Duodenal mucosa (tissue), 2 donors: ENCODE measurements around the gene SLC30A3.
A peak's percentile ranks its signal among the peaks of the same experiment; 100 is the strongest.
"Not testable (repeated sequence)": the region's sequence is repeated elsewhere in the genome, so short reads cannot be mapped to it uniquely, and the experiment has no call there.

Experiments used
- H3K27ac ChIP-seq: one replicate; pipeline ENCODE4 v1.7.0; 2013; ENCODE audit warnings: low read depth, low read length
- H3K27me3 ChIP-seq, 2 donors: one replicate each; pipeline ENCODE4 v1.7.0; 2013; ENCODE audit warnings: low read length in 2 of 2, control low read depth in 1 of 2; ENCODE audit not compliant: insufficient read depth in 2 of 2, control insufficient read depth in 1 of 2
- H3K36me3 ChIP-seq, 2 donors: one replicate each; pipeline ENCODE4 v1.7.0; 2013; ENCODE audit warnings: low read length in 2 of 2, control low read depth in 1 of 2; ENCODE audit not compliant: insufficient read depth in 2 of 2, control insufficient read depth in 1 of 2
- H3K4me1 ChIP-seq, 2 donors: one replicate each; pipeline ENCODE4 v1.7.0; 2013; ENCODE audit warnings: low read length in 2 of 2, control low read depth in 1 of 2; ENCODE audit not compliant: insufficient read depth in 2 of 2, control insufficient read depth in 1 of 2
- H3K4me3 ChIP-seq, 2 donors: one replicate each; pipeline ENCODE4 v1.7.0; 2013; ENCODE audit warnings: low read length in 2 of 2, low read depth in 1 of 2
- H3K9ac ChIP-seq, 2 donors: one replicate each; pipeline ENCODE4 v1.7.0; 2013; ENCODE audit warnings: low read length in 2 of 2, low read depth in 1 of 2
- H3K9me3 ChIP-seq, 2 donors: one replicate each; pipeline ENCODE4 v1.7.0; 2013; ENCODE audit warnings: low read length in 2 of 2, control low read depth in 1 of 2; ENCODE audit not compliant: control insufficient read depth in 1 of 2

The SLC30A3 gene

GRCh38 chr2:27304488-27305240 is 41.8 kb upstream of the SLC30A3 start:
- Histone ChIP-seq H3K9ac (no peak overlapping the region), H3K4me3 (no peak overlapping the region), H3K27ac (no peak overlapping the region), H3K4me1 (peaks cover 8 to 26% of the 10 kb centered on the region in 2 donors), H3K27me3 (peaks cover 27 to 35% of the 10 kb centered on the region in 2 donors), H3K9me3 (no peaks in the 10 kb centered on the region), H3K36me3 (peaks cover 0 to 4% of the 10 kb centered on the region in 2 donors)

DNA sequence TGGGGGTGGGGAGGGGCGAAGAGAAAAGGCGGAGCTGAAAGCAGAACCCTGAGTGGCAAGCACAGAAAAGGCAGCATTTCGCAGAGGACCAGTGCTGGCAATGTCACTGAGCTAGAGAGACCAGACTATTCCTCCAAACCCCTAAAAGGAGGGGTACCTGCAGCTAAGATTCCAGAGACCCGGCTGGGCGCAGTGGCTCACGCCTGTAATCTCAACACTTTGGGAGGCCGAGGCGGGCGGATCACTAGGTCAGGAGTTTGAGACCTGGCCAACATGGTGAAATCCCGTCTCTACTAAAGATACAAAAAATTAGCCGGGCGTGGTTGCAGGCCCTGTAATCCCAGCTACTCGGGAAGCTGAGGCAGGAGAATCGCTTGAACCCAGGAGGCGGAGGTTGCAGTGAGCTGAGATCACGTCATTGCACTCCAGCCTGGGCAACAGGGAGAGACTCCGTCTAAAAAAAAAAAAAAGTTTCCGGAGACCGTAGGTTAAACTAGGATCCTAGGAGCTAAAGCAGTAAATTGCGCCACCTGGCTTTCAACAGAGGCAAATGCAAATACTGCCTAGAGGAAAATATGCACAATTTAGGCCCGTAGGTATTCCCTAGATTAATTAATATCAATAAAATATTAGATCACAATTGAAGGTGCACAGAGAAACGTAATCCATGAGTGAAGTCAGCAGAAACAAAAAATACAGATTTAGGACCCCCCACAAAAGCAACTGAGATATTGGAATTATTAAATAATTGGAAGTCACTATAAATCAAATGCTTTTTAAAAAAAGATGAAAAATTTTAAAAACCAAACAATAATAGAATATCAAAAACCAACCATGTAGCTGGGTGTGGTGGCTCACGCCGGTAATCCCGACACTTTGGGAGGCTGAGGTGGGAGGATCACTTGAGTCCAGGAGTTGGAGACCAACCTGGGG is 40.5 kb upstream of the SLC30A3 start:
- no peak overlapping the region for H3K27ac ChIP-seq
- no peaks in the 10 kb centered on the region for H3K36me3 ChIP-seq
- H3K9ac ChIP-seq, result peak overlapping the region in 1 of 2 donors; percentile 22
- H3K4me1 ChIP-seq, result peaks cover 8 to 24% of the 10 kb centered on the region in 2 donors
- H3K9me3 ChIP-seq, result no peaks in the 10 kb centered on the region
- peaks cover 23 to 38% of the 10 kb centered on the region in 2 donors for H3K27me3 ChIP-seq
- H3K4me3 ChIP-seq, result peak overlapping the region; percentile 48

DNA sequence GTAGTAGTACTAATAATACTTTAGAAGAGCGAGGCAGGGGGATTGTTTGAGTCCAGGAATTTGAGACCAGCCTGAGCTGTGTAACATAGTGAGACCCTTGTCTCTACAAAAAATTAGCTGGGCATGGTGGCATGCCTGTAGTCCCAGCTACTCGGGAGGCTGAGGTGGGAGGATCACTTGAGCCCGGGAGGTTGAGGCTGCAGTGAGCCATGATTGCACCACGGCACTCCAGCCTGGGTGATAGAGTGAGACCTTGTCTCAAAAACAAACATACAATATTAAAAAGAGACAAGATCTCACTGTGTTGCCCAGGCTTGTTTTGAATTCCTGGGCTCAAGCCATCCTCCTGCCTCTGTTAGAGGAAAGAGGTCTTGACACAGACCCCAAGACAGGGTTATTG is 37.8 kb upstream of the SLC30A3 start:
- not testable (repeated sequence) for H3K27ac ChIP-seq, H3K9ac ChIP-seq, H3K9me3 ChIP-seq, H3K4me3 ChIP-seq, H3K36me3 ChIP-seq, H3K4me1 ChIP-seq
- peaks cover 2 to 12% of the 10 kb centered on the region in 2 donors for H3K27me3 ChIP-seq

GRCh38 chr2:27298391-27299080 is 35.7 kb upstream of the SLC30A3 start:
- no peaks in the 10 kb centered on the region for H3K9me3 ChIP-seq
- H3K4me3 ChIP-seq, result no peak overlapping the region
- H3K27ac ChIP-seq, result no peak overlapping the region
- H3K9ac ChIP-seq, result no peak overlapping the region
- H3K36me3 ChIP-seq, result no peaks in the 10 kb centered on the region
- H3K27me3 ChIP-seq, result peaks cover 2 to 6% of the 10 kb centered on the region in 2 donors
- H3K4me1 ChIP-seq, result no peaks in the 10 kb centered on the region

GRCh38 chr2:27297195-27297594 is 34.3 kb upstream of the SLC30A3 start:
- Histone ChIP-seq H3K4me3 (no peak overlapping the region), H3K27ac (no peak overlapping the region), H3K4me1 (no peaks in the 10 kb centered on the region), H3K27me3 (peaks cover 2 to 6% of the 10 kb centered on the region in 2 donors), H3K36me3 (no peaks in the 10 kb centered on the region), H3K9me3 (no peaks in the 10 kb centered on the region), H3K9ac (no peak overlapping the region)

DNA sequence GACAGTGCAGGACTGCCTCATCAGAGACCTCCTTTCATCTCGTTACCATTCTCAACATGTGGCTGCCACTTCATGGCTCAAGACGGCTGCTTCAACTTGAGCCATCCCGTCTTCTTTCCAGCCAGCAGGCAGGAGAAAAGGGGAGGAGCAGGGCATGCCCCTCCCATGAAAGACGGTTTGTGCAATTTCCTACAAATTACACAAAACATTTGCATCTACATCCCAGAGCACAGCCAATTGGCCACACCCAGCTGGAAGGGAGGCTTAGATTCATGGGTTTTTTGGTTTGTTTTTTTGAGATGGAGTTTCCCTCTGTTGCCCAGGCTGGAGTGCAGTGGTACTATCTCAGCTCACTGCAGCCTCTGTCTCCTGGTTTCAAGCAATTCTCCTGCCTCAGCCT is 33.6 kb upstream of the SLC30A3 start:
- Histone ChIP-seq H3K36me3 (no peaks in the 10 kb centered on the region), H3K9ac (no peak overlapping the region), H3K27ac (no peak overlapping the region), H3K9me3 (no peaks in the 10 kb centered on the region), H3K4me3 (no peak overlapping the region), H3K27me3 (peaks cover 7 to 11% of the 10 kb centered on the region in 2 donors), H3K4me1 (no peaks in the 10 kb centered on the region)

DNA sequence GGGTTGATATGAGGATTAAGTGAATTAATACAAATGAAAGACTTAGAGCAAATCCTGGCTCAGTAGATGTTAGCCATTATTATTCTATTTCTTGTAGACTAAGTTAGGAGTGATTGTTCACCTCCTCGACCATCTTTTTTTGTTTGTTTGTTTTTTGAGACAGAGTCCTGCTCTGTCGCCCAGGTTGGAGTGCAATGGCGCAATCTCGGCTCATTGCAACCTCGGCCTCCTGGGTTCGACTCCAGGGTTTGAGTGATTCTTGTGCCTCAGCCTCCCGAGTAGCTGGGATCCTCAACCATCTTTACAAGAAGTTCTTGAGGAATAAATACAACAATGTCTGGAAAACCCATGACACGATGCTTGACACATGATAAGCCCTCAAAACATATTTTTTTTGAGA is 32.1 kb upstream of the SLC30A3 start:
- Histone ChIP-seq H3K4me3 (no peak overlapping the region), H3K27me3 (peaks cover 8 to 11% of the 10 kb centered on the region in 2 donors), H3K9me3 (no peaks in the 10 kb centered on the region)

DNA sequence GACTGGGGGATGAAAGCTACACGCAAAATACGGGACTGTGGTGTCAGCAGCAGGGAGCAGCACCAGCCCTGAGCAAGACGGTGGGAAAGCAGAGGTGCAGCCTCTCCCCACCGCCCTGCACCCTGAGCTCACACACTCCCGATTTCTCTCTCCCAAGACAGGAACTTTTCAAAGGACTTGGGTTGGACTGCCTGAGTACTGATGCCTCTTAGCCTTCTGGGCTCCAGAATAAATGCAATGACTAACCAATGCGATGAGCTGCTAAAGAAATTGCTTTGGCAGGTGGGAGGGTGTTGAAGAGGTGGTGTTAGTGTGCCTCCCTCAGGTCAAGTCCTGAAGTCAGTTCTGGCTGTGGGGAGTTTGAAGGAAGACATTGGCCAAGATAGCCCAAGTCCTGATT is 29.0 kb upstream of the SLC30A3 start:
- Histone ChIP-seq H3K27ac (no peak overlapping the region), H3K9me3 (no peaks in the 10 kb centered on the region), H3K4me1 (no peaks in the 10 kb centered on the region), H3K36me3 (no peaks in the 10 kb centered on the region), H3K4me3 (no peak overlapping the region), H3K27me3 (peaks cover 5 to 8% of the 10 kb centered on the region in 2 donors), H3K9ac (no peak overlapping the region)

More for the DNA sequence above, 32.1 kb upstream of the SLC30A3 start:
- Histone ChIP-seq H3K27ac (no peak overlapping the region), H3K9ac (no peak overlapping the region), H3K4me1 (no peaks in the 10 kb centered on the region), H3K36me3 (no peaks in the 10 kb centered on the region)

- Histone ChIP-seq H3K9me3 (no peaks in the 10 kb centered on the region), H3K4me1 (no peaks in the 10 kb centered on the region), H3K4me3 (no peak overlapping the region), H3K27me3 (peaks cover 5 to 6% of the 10 kb centered on the region in 2 donors), H3K27ac (no peak overlapping the region), H3K36me3 (no peaks in the 10 kb centered on the region), H3K9ac (no peak overlapping the region)
Measured at GRCh38 chr2:27290549-27290948, 27.7 kb upstream of the SLC30A3 start.

- no peak overlapping the region for H3K9ac ChIP-seq
- H3K4me1 ChIP-seq, result no peaks in the 10 kb centered on the region
- peaks cover 8 to 16% of the 10 kb centered on the region in 2 donors for H3K27me3 ChIP-seq
- H3K27ac ChIP-seq, result no peak overlapping the region
- no peak overlapping the region for H3K4me3 ChIP-seq
- no peaks in the 10 kb centered on the region for H3K36me3 ChIP-seq
- H3K9me3 ChIP-seq, result no peaks in the 10 kb centered on the region
Measured at GRCh38 chr2:27288610-27289009, 25.8 kb upstream of the SLC30A3 start.
